Testis (tissue), 2 donors: ENCODE data around the gene SRGAP1.

Experiments
- CTCF ChIP-seq, 3 experiments: fragments of 450-650 bp in 2 of 3; fragments of 200-600 bp in 1 of 3; sonication (generic) in 1 of 3; IDR thresholded peaks; one replicate each; pipeline ENCODE4 v1.5.1; 2016 to 2019; ENCODE audit warnings: antibody characterized with exemption in 3 of 3, mild to moderate bottlenecking in 2 of 3, moderate library complexity in 1 of 3
- POLR2A ChIP-seq: fragments of 450-650 bp; IDR thresholded peaks from one replicate; pipeline ENCODE4 v1.6.1; 2017; ENCODE audit warnings: antibody characterized with exemption, mild to moderate bottlenecking, moderate library complexity

GRCh38 chr12:64004641-64005040 is 160.1 kb downstream of the SRGAP1 start:
- no peak for TF ChIP-seq CTCF (IDR thresholded peaks at IDR 0.05)
- TF ChIP-seq POLR2A = no peak
